ENCODE results near the gene UNC5C. TPM values are rescaled to one million over a fixed set of nuclear protein-coding genes. Genes with fewer than 3 reads are reported as not detected.

UNC5C gene
- total RNA-seq, 4 donors from 2014 or later: 1.2 to 5.0 (median 3.0) TPM

GRCh38 chr4:95231681-95232080 lies 317.1 kb downstream of the UNC5C start:
- no peaks in the 10 kb centered on the region for H3K9me3 ChIP-seq
- H3K27ac ChIP-seq: no peak overlapping the region
- no peak for DNase-seq (ENCODE audit: low spot score in 2 of 2)
- TF ChIP-seq EP300 (IDR thresholded peaks at IDR 0.05) (no peak), POLR2A (IDR thresholded peaks at IDR 0.05) (no peak), CTCF (IDR thresholded peaks at IDR 0.05) (no peak)
- H3K4me3 ChIP-seq: no peak overlapping the region
- H3K36me3 ChIP-seq: no peaks in the 10 kb centered on the region
- H3K27me3 ChIP-seq: no peaks in the 10 kb centered on the region
- no peaks in the 10 kb centered on the region for H3K4me1 ChIP-seq

GRCh38 chr4:95225849-95226248 lies 322.9 kb downstream of the UNC5C start:
- Histone ChIP-seq H3K4me1 (no peaks in the 10 kb centered on the region), H3K36me3 (no peaks in the 10 kb centered on the region), H3K27me3 (no peaks in the 10 kb centered on the region), H3K27ac (no peak overlapping the region), H3K9me3 (no peaks in the 10 kb centered on the region), H3K4me3 (no peak overlapping the region)
- TF ChIP-seq EP300 (IDR thresholded peaks at IDR 0.05) (no peak), CTCF (IDR thresholded peaks at IDR 0.05) (no peak), POLR2A (IDR thresholded peaks at IDR 0.05) (no peak)
- WGBS, 2 donors: 75 to 78% methylated on average over 6 of the region's 6 CpGs
- DNase-seq (ENCODE audit: low spot score in 2 of 2): no peak

GRCh38 chr4:95224402-95224801 lies 324.4 kb downstream of the UNC5C start:
- Histone ChIP-seq H3K27me3 (no peaks in the 10 kb centered on the region), H3K4me1 (no peaks in the 10 kb centered on the region), H3K27ac (no peak overlapping the region), H3K36me3 (no peaks in the 10 kb centered on the region), H3K9me3 (no peaks in the 10 kb centered on the region), H3K4me3 (no peak overlapping the region)
- 86 to 92% methylated on average over 3 of the region's 3 CpGs for WGBS, 2 donors
- no peak for DNase-seq (ENCODE audit: low spot score in 2 of 2)
- no peak for TF ChIP-seq CTCF (IDR thresholded peaks at IDR 0.05)
- TF ChIP-seq POLR2A (IDR thresholded peaks at IDR 0.05): no peak
- TF ChIP-seq EP300 (IDR thresholded peaks at IDR 0.05): no peak

- DNase-seq (ENCODE audit: low spot score in 2 of 2): no peak
- H3K27me3 ChIP-seq: no peaks in the 10 kb centered on the region
- no peak for TF ChIP-seq EP300 (IDR thresholded peaks at IDR 0.05)
- TF ChIP-seq CTCF (IDR thresholded peaks at IDR 0.05): no peak
- no peak for TF ChIP-seq POLR2A (IDR thresholded peaks at IDR 0.05)
- no peak overlapping the region for H3K27ac ChIP-seq
- no peaks in the 10 kb centered on the region for H3K9me3 ChIP-seq
- H3K4me1 ChIP-seq: no peaks in the 10 kb centered on the region
- WGBS, 2 donors: 71 to 84% methylated on average over 1 of the region's 1 CpG
- no peak overlapping the region for H3K4me3 ChIP-seq
- no peaks in the 10 kb centered on the region for H3K36me3 ChIP-seq
These were observed 328.3 kb downstream of the UNC5C start for GRCh38 chr4:95220205-95221175.

GRCh38 chr4:95219109-95219508 lies 329.7 kb downstream of the UNC5C start:
- TF ChIP-seq EP300 (IDR thresholded peaks at IDR 0.05) (no peak), CTCF (IDR thresholded peaks at IDR 0.05) (no peak), POLR2A (IDR thresholded peaks at IDR 0.05) (no peak)
- DNase-seq (ENCODE audit: low spot score in 2 of 2): no peak
- H3K36me3 ChIP-seq: no peaks in the 10 kb centered on the region
- H3K4me3 ChIP-seq: no peak overlapping the region
- no peaks in the 10 kb centered on the region for H3K9me3 ChIP-seq
- H3K4me1 ChIP-seq: no peaks in the 10 kb centered on the region
- no peak overlapping the region for H3K27ac ChIP-seq
- 91 to 94% methylated on average over 5 of the region's 5 CpGs for WGBS, 2 donors
- no peaks in the 10 kb centered on the region for H3K27me3 ChIP-seq

Data from tibial nerve (tissue), 4 donors.